OCI-LY7 (cell line): ENCODE measurements around the gene HSP90AB1. TPM values are rescaled to one million over a fixed set of nuclear protein-coding genes. Genes with fewer than 3 reads are reported as not detected.

Experiments used
- BruUV-seq: library from RNA; stranded (reverse); fragments of 400-500 nt; replicated peaks from 2 replicates; lab custom pipeline; 2021; lab: Mats Ljungman, UMichigan
- CTCF ChIA-PET: fragments of 300-600 bp; sonication (Branson Sonifier 250); formaldehyde crosslinking; loops from one replicate; lab custom pipeline; 2022; ENCODE audit warnings: antibody characterized with exemption; ENCODE audit not compliant: unreplicated experiment; lab: Charles Lee
- POLR2A ChIA-PET: fragments of 300-600 bp; sonication (Branson Sonifier 250); formaldehyde crosslinking; loops from one replicate; lab custom pipeline; 2022; ENCODE audit warnings: antibody characterized with exemption; lab: Charles Lee
- DNase-seq: peaks from one replicate; pipeline ENCODE4 v3.0.0-alpha.2; 2015; ENCODE audit warnings: low spot score
- H2AFZ ChIP-seq: fragments of 200-600 bp; sonication (generic), shearing (Covaris generic); 2 replicates; pipeline ENCODE4 v1.6.1; 2014; ENCODE audit warnings: mild to moderate bottlenecking, antibody characterized with exemption, low read length, moderate library complexity
- H3K27ac ChIP-seq: fragments of 200-600 bp; sonication (generic); 2 replicates; pipeline ENCODE4 v1.5.1; 2014; ENCODE audit warnings: mixed run types, low read depth, mild to moderate bottlenecking, moderate library complexity, low read length, inconsistent platforms; ENCODE audit not compliant: poor library complexity, severe bottlenecking
- H3K36me3 ChIP-seq: fragments of 200-600 bp; sonication (generic); 2 replicates; pipeline ENCODE4 v1.6.1; 2014; ENCODE audit warnings: mild to moderate bottlenecking, antibody characterized with exemption, low read length, moderate library complexity, mixed read lengths; ENCODE audit not compliant: insufficient read depth
- H3K4me1 ChIP-seq: fragments of 200-600 bp; sonication (generic); 2 replicates; pipeline ENCODE4 v1.5.1; 2014; ENCODE audit warnings: mild to moderate bottlenecking, low read length; ENCODE audit not compliant: insufficient read depth, poor library complexity, severe bottlenecking
- H3K4me2 ChIP-seq: fragments of 200-600 bp; sonication (generic); 2 replicates; pipeline ENCODE4 v1.6.1; 2014; ENCODE audit warnings: mild to moderate bottlenecking, low read length
- H3K4me3 ChIP-seq: fragments of 200-600 bp; sonication (generic); 2 replicates; pipeline ENCODE4 v1.5.1; 2014; ENCODE audit warnings: mild to moderate bottlenecking, low read depth, low read length; ENCODE audit not compliant: poor library complexity, severe bottlenecking
- H3K79me2 ChIP-seq: fragments of 200-600 bp; sonication (generic); 2 replicates; pipeline ENCODE4 v1.6.1; 2016; ENCODE audit warnings: low read depth, mild to moderate bottlenecking, low read length, moderate library complexity, mixed read lengths; ENCODE audit not compliant: insufficient read depth
- H3K9me2 ChIP-seq: fragments of 200-600 bp; sonication (generic); 2 replicates; pipeline ENCODE4 v1.6.1; 2016; ENCODE audit warnings: mild to moderate bottlenecking, low read length, mixed read lengths; ENCODE audit not compliant: insufficient read depth
- H3K9me3 ChIP-seq: fragments of 200-600 bp; sonication (generic); 2 replicates; pipeline ENCODE4 v1.6.1; 2014; ENCODE audit warnings: mild to moderate bottlenecking, mixed run types, low read length, mixed read lengths
- H4K20me1 ChIP-seq: fragments of 200-600 bp; sonication (generic); 2 replicates; pipeline ENCODE4 v1.6.1; 2014; ENCODE audit warnings: mild to moderate bottlenecking, antibody characterized with exemption, low read length, moderate library complexity, mixed read lengths; ENCODE audit not compliant: insufficient read depth
- EZH2phosphoT487 ChIP-seq: fragments of 200-600 bp; sonication (generic); IDR thresholded peaks from 2 replicates; pipeline ENCODE4 v1.6.1; 2018; ENCODE audit warnings: low read depth, borderline replicate concordance, mild to moderate bottlenecking, mixed run types, antibody characterized with exemption, low read length, moderate library complexity, mixed read lengths
- intact Hi-C: fragments of 100-400 bp; cut with micrococcal nuclease; formaldehyde crosslinking; loops from one replicate; pipeline ENCODE4 v1.10.0; 2022; ENCODE audit not compliant: unreplicated experiment
- total RNA-seq, 2 experiments: library from RNA; depleted of rRNA in 1 of 2; stranded (reverse); fragments of >200 nt in 1 of 2; shearing (Covaris generic) in 1 of 2; gene quantifications; 2 replicates each; pipeline ENCODE4 v1.2.3, GENCODE V29; 2014 to 2022
- TF ChIP-seq, protein P1 (sequence below): fragments of 200-600 bp; sonication (generic); conservative IDR thresholded peaks from 2 replicates; pipeline ENCODE4 v1.5.1; 2014; ENCODE audit warnings: mild to moderate bottlenecking, antibody characterized with exemption, low read length, moderate library complexity, mixed read lengths

The HSP90AB1 gene
- total RNA-seq, 2 experiments from 2014 or later, result 911 to 1,282 TPM

DNA sequence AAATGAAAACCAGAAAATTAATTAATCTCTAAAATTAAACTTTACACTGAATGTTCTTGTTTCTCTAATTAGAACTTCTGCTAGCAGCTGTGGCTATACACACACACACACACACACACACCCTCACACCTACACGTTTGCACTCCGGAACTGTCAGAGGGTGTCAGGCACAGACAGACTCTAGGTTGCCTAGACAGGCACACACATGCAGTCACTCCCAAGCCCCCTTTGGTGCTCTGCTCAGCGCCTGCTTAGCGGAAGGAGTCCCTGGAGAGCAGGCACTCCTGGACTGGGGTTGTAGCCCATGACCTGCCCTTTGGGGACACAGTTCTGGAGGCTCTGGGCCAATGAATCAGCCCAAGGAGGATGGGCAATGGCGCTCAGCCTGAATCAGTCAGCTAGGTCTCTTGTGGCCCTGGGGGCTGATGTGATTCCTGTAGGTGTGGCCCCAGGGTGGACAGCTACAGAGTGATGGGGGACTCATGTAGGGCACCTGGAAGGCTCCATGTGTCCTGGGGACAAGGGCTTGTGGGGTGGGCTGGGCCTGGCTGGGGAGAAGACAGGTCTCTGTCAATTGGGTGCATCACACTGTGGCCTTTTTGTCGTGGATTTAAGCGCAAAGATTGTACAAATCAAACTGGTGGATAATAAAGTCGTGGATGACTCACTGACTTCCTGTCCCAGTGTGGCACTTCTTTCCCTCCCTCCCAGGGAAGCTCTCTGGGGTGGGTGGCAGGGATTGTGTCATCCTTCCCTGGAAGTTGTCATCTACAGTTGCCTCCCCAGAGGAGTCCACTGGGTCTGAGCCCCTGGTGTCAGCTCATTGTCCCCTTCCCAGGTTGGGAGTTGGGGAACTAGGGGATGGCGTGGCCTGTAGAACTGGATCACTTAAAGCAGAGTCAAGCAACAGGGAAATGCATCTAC is 32.1 kb downstream of the HSP90AB1 start:
- intact Hi-C loops, result no loop called here
- no peaks in the 10 kb centered on the region for H3K4me1 ChIP-seq
- no peak overlapping the region for H3K4me2 ChIP-seq
- H3K79me2 ChIP-seq, result no peaks in the 10 kb centered on the region
- H3K4me3 ChIP-seq, result no peak overlapping the region
- H3K27ac ChIP-seq, result no peak overlapping the region
- no TSS peak for BruUV-seq
- H3K9me3 ChIP-seq, result no peaks in the 10 kb centered on the region
- no peaks in the 10 kb centered on the region for H3K36me3 ChIP-seq
- H3K9me2 ChIP-seq, result no peaks in the 10 kb centered on the region
- CTCF ChIA-PET, result no interaction called here
- H2AFZ ChIP-seq, result no peak overlapping the region
- TF ChIP-seq EZH2phosphoT487, result no peak
- no peaks in the 10 kb centered on the region for H4K20me1 ChIP-seq
- POLR2A ChIA-PET, result no interaction called here
- DNase-seq, result no peak

DNA sequence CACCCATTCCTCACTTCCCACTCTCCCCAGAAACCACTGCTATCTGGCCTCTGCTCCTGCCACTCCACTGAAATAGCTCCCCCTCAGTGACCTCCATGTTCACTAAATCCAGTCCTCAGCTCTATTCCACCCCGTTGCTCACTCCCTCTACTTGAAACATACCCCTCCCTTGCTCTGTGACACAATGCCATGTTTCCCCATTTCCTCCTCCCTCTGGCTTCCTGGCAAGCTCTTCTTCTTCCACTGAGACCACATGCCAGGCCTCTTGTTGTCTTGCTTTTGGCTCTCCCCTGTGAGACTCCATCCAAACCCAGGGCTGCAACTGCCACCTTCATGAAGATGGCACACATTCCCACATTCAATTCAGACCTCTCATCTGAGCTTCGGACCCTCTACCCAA is 37.2 kb downstream of the HSP90AB1 start:
- no peaks in the 10 kb centered on the region for H3K36me3 ChIP-seq
- ChIA-PET POLR2A (no interaction called here), CTCF (no interaction called here)
- H3K27ac ChIP-seq, result no peak overlapping the region
- H3K4me2 ChIP-seq, result no peak overlapping the region
- H4K20me1 ChIP-seq, result no peaks in the 10 kb centered on the region
- H3K9me2 ChIP-seq, result no peaks in the 10 kb centered on the region
- H3K4me3 ChIP-seq, result no peak overlapping the region
- H3K79me2 ChIP-seq, result no peaks in the 10 kb centered on the region
- intact Hi-C loops, result no loop called here
- H3K9me3 ChIP-seq, result no peaks in the 10 kb centered on the region
- no peak overlapping the region for H2AFZ ChIP-seq
- no TSS peak for BruUV-seq
- TF ChIP-seq, protein P1, sequence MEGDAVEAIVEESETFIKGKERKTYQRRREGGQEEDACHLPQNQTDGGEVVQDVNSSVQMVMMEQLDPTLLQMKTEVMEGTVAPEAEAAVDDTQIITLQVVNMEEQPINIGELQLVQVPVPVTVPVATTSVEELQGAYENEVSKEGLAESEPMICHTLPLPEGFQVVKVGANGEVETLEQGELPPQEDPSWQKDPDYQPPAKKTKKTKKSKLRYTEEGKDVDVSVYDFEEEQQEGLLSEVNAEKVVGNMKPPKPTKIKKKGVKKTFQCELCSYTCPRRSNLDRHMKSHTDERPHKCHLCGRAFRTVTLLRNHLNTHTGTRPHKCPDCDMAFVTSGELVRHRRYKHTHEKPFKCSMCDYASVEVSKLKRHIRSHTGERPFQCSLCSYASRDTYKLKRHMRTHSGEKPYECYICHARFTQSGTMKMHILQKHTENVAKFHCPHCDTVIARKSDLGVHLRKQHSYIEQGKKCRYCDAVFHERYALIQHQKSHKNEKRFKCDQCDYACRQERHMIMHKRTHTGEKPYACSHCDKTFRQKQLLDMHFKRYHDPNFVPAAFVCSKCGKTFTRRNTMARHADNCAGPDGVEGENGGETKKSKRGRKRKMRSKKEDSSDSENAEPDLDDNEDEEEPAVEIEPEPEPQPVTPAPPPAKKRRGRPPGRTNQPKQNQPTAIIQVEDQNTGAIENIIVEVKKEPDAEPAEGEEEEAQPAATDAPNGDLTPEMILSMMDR, result no peak
- TF ChIP-seq EZH2phosphoT487, result no peak
- H3K4me1 ChIP-seq, result no peaks in the 10 kb centered on the region
- DNase-seq, result no peak

DNA sequence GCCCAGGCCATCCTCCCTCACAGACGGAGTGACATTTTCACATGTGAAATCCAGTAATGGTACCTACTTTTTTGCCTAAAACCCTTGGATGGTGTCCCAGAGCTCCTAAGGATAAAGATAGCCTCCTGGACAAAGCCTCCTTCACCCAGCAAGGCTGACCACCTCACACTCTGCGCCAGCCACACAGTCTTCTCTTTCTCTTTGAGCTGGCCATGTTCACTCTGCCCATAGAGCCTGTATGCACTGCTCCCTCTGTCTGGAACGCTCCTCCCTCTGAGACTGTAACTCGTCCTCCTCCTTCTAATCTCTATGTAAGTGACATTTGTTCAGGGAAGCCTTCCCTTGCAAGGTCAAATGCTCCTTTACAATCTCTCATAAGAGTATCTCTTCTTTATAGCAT is 38.0 kb downstream of the HSP90AB1 start:
- H2AFZ ChIP-seq, result no peak overlapping the region
- CTCF ChIA-PET, result interaction anchor here (0.7 kb wide), 1 partner anchor 21 kb away, joined by 4 read pairs; no protein-coding TSS in a partner anchor
- H3K4me3 ChIP-seq, result no peak overlapping the region
- no peaks in the 10 kb centered on the region for H3K9me3 ChIP-seq
- POLR2A ChIA-PET, result no interaction called here
- no peaks in the 10 kb centered on the region for H3K4me1 ChIP-seq
- H3K9me2 ChIP-seq, result no peaks in the 10 kb centered on the region
- no peaks in the 10 kb centered on the region for H3K36me3 ChIP-seq
- no peaks in the 10 kb centered on the region for H4K20me1 ChIP-seq
- TF ChIP-seq, protein P1, result no peak
- TF ChIP-seq EZH2phosphoT487, result no peak
- intact Hi-C loops, result no loop called here
- no TSS peak for BruUV-seq
- no peak for DNase-seq
- H3K79me2 ChIP-seq, result no peaks in the 10 kb centered on the region
- no peak overlapping the region for H3K4me2 ChIP-seq
- H3K27ac ChIP-seq, result no peak overlapping the region
